KMS-11 (cell line): Measurements from ENCODE around the gene NXPE1.

Experiments used
- H2AFZ ChIP-seq: fragments of 200-600 bp; sonication (generic); 2 replicates; pipeline ENCODE4 v1.6.1; 2016; ENCODE audit warnings: antibody characterized with exemption, mixed run types, low read depth
- H3K27ac ChIP-seq: fragments of 200-600 bp; sonication (generic); 2 replicates; pipeline ENCODE4 v1.6.1; 2016; ENCODE audit warnings: mild to moderate bottlenecking, mixed run types
- H3K27me3 ChIP-seq: fragments of 200-600 bp; sonication (generic); 2 replicates; pipeline ENCODE4 v1.6.1; 2017; ENCODE audit warnings: mild to moderate bottlenecking, low read depth, mixed run types, moderate library complexity; ENCODE audit not compliant: insufficient read depth
- H3K36me3 ChIP-seq: fragments of 200-600 bp; sonication (generic); 2 replicates; pipeline ENCODE4 v1.6.1; 2017; ENCODE audit warnings: mild to moderate bottlenecking, mixed run types; ENCODE audit not compliant: insufficient read depth
- H3K4me1 ChIP-seq: fragments of 200-600 bp; sonication (generic); 2 replicates; pipeline ENCODE4 v1.6.1; 2016; ENCODE audit warnings: mild to moderate bottlenecking, low read depth, mixed run types; ENCODE audit not compliant: poor library complexity, severe bottlenecking
- H3K4me2 ChIP-seq: fragments of 200-600 bp; sonication (generic); 2 replicates; pipeline ENCODE4 v1.7.0; 2016; ENCODE audit warnings: mild to moderate bottlenecking, mixed run types
- H3K4me3 ChIP-seq: fragments of 200-600 bp; sonication (generic); IDR thresholded peaks from 2 replicates; pipeline ENCODE4 v1.6.1; 2017; ENCODE audit warnings: low read depth, low read length, mixed read lengths; ENCODE audit not compliant: insufficient read depth
- H3K79me2 ChIP-seq: fragments of 200-600 bp; sonication (generic); 2 replicates; pipeline ENCODE4 v1.6.1; 2016; ENCODE audit warnings: low read depth, mixed run types; ENCODE audit not compliant: insufficient read depth
- H3K9ac ChIP-seq: fragments of 200-600 bp; sonication (generic); 2 replicates; pipeline ENCODE4 v1.6.1; 2016; ENCODE audit warnings: mild to moderate bottlenecking, mixed run types
- H4K20me1 ChIP-seq: fragments of 200-600 bp; sonication (generic); 2 replicates; pipeline ENCODE4 v1.6.1; 2016; ENCODE audit warnings: mild to moderate bottlenecking, mixed run types; ENCODE audit not compliant: insufficient read depth
- CTCF ChIP-seq: fragments of 200-600 bp; sonication (generic); conservative IDR thresholded peaks from 2 replicates; pipeline ENCODE4 v1.6.1; 2017; ENCODE audit warnings: low read depth, mild to moderate bottlenecking, antibody characterized with exemption, low read length, moderate library complexity, mixed read lengths

The NXPE1 gene

GRCh38 chr11:114598461-114598860 lies 38.8 kb upstream of the NXPE1 start:
- Histone ChIP-seq H3K4me1 (no peaks in the 10 kb centered on the region), H3K9ac (no peak overlapping the region), H3K4me2 (no peak overlapping the region), H3K36me3 (no peaks in the 10 kb centered on the region), H3K27ac (no peak overlapping the region), H2AFZ (no peak overlapping the region), H4K20me1 (no peaks in the 10 kb centered on the region), H3K4me3 (no peak overlapping the region), H3K79me2 (no peaks in the 10 kb centered on the region), H3K27me3 (no peaks in the 10 kb centered on the region)
- no peak for TF ChIP-seq CTCF

GRCh38 chr11:114596175-114596919 lies 36.7 kb upstream of the NXPE1 start:
- no peak for TF ChIP-seq CTCF
- Histone ChIP-seq H3K36me3 (no peaks in the 10 kb centered on the region), H2AFZ (no peak overlapping the region), H3K79me2 (no peaks in the 10 kb centered on the region), H3K4me2 (no peak overlapping the region), H4K20me1 (no peaks in the 10 kb centered on the region), H3K4me3 (no peak overlapping the region), H3K4me1 (no peaks in the 10 kb centered on the region), H3K9ac (no peak overlapping the region), H3K27ac (no peak overlapping the region), H3K27me3 (no peaks in the 10 kb centered on the region)

GRCh38 chr11:114595571-114595970 lies 35.9 kb upstream of the NXPE1 start, which contains the start of gene NXPE4:
NXPE4 (minus strand) TSS chr11:114595786; CDS start chr11:114594759, 1,027 bp downstream.
- no peaks in the 10 kb centered on the region for H3K36me3 ChIP-seq
- no peaks in the 10 kb centered on the region for H3K79me2 ChIP-seq
- H4K20me1 ChIP-seq, result no peaks in the 10 kb centered on the region
- TF ChIP-seq CTCF, result no peak
- H3K9ac ChIP-seq, result no peak within 1 kb of the TSS
- H3K4me2 ChIP-seq, result no peak within 1 kb of the TSS
- no peak within 1 kb of the TSS for H3K4me3 ChIP-seq
- H2AFZ ChIP-seq, result no peak within 1 kb of the TSS
- no peak within 1 kb of the TSS for H3K27ac ChIP-seq
- H3K4me1 ChIP-seq, result no peaks in the 10 kb centered on the region
- H3K27me3 ChIP-seq, result no peaks in the 10 kb centered on the region

GRCh38 chr11:114594703-114595102 lies 35.0 kb upstream of the NXPE1 start:
- no peaks in the 10 kb centered on the region for H3K27me3 ChIP-seq
- H3K4me1 ChIP-seq, result no peaks in the 10 kb centered on the region
- no peaks in the 10 kb centered on the region for H3K79me2 ChIP-seq
- H3K4me2 ChIP-seq, result no peak overlapping the region
- TF ChIP-seq CTCF, result no peak
- no peak overlapping the region for H3K9ac ChIP-seq
- H3K27ac ChIP-seq, result no peak overlapping the region
- H2AFZ ChIP-seq, result no peak overlapping the region
- H3K36me3 ChIP-seq, result no peaks in the 10 kb centered on the region
- H4K20me1 ChIP-seq, result no peaks in the 10 kb centered on the region
- no peak overlapping the region for H3K4me3 ChIP-seq
